Right lobe of liver (tissue), 6 donors: Measurements from ENCODE around the gene DNAJC27. TPM values are rescaled to one million over a fixed set of nuclear protein-coding genes. Genes with fewer than 3 reads are reported as not detected.

Experiments used
- ATAC-seq, 4 donors: fragments of 200-7000 bp; cut with Tn5 transposase; one replicate each; pipeline ENCODE4 v1.9.1; 2020; ENCODE audit warnings: mild to moderate bottlenecking in 4 of 4, moderate library complexity in 4 of 4
- DNase-seq, 3 donors: peaks; one replicate each; pipeline ENCODE4 v3.0.0-alpha.2; 2020
- H3K27ac ChIP-seq, 3 donors: fragments of 200-600 bp; one replicate each; pipeline ENCODE4 v1.8.0; 2022
- H3K27me3 ChIP-seq, 2 donors: fragments of 200-600 bp; one replicate each; pipeline ENCODE4 v1.8.0; 2022
- H3K36me3 ChIP-seq, 4 donors: fragments of 200-600 bp; sonication (generic) in 1 of 4; one replicate each; pipeline versions ENCODE4 v1.5.1 to v1.8.0; 2017 to 2022; ENCODE audit warnings: control low read depth in 1 of 4
- H3K4me1 ChIP-seq, 4 donors: fragments of 200-600 bp; sonication (generic) in 1 of 4; one replicate each; pipeline versions ENCODE4 v1.5.1 to v1.8.0; 2017 to 2022; ENCODE audit warnings: control low read depth in 1 of 4
- H3K4me3 ChIP-seq, 3 donors: fragments of 200-600 bp; one replicate each; pipeline ENCODE4 v1.8.0; 2022
- H3K9me3 ChIP-seq, 4 donors: fragments of 200-600 bp; sonication (generic) in 1 of 4; one replicate each; pipeline versions ENCODE4 v1.5.1 to v1.8.0; 2017 to 2022; ENCODE audit warnings: control low read depth in 1 of 4
- POLR2A ChIP-seq: fragments of 450-650 bp; IDR thresholded peaks from one replicate; pipeline ENCODE4 v1.6.1; 2017; ENCODE audit warnings: antibody characterized with exemption, mild to moderate bottlenecking
- WGBS: methylation state at CpG from one replicate; pipeline ENCODE4 v1.1.6; 2018; ENCODE audit warnings: low coverage, low lambda C conversion rate; ENCODE audit not compliant: insufficient coverage; ENCODE audit errors: missing lambda C conversion rate; 5-methylcytosine and 5-hydroxymethylcytosine counted together
- intact Hi-C, 2 donors: fragments of 100-400 bp; cut with DNase I; formaldehyde crosslinking; loops; one replicate each; pipeline versions ENCODE4 v1.11.2 to v1.14.1; 2022
- total RNA-seq, 6 experiments: library from RNA; depleted of rRNA in 2 of 6; stranded (reverse); fragments of >200 nt in 2 of 6; fragmentation: NEBNext Ultra II Directional in 3 of 6; extraction: Animal tissue kit (Norgen Biotek cat#: 25700) in 3 of 6; gene quantifications; one replicate each; pipeline versions ENCODE4 v1.1.0 to v1.2.4, GENCODE V29; 2016 to 2023
- TF ChIP-seq, protein P1 (sequence below), 4 donors: fragments of 200-600 bp in 3 of 4; fragments of 450-650 bp in 1 of 4; IDR thresholded peaks; one replicate each; pipeline versions ENCODE4 v1.5.1 to v1.8.0; 2016 to 2022; ENCODE audit warnings: antibody characterized with exemption in 4 of 4, mild to moderate bottlenecking in 2 of 4
- donor health status: DM: no; HTN: yes; CAD: no.
- donor health status: DM: no; HTN: no; CAD: no.
- donor health status: DM: no; HTN: no; CAD: no.
- donor health status: DM: no; HTN: yes; CAD: no.
- donor health status: DM: no; HTN: yes; CAD: no.

DNAJC27 gene
- total RNA-seq, 6 experiments from 2014 or later = 1.1 to 2.1 (median 1.7) TPM

DNA sequence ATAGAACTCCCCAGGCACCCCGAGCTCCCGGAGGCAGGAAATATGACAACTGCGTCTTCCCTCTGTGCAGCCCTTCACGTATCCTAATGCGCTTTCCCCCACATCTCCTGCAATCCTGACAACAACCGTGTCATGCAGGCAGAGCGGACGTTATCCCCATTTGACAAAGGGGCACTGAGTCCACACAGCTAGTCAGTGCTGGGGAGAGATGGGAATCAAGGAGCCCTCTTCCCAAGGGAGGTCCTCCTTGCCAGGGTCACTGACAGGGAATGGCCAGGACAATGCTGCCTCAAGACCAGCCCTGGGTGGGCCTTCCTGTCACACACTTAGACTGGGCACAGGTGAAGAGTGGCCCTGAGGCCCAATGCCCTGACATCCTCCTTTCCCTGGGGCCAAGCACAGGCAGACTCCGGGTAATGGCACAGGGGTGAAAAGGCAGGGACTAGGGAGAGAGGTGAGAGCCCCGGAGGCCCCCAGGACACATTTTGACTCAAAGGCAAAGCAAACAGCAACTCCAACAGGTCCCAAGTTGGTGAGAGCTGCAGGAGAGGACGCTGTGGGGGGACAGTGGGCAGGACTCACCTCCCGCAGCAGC, 53.9 kb downstream of the DNAJC27 start:
- intact Hi-C loops = no loop called here
- DNase-seq (no peak), ATAC-seq (no peak)
- no peak for TF ChIP-seq POLR2A
- TF ChIP-seq, protein P1, sequence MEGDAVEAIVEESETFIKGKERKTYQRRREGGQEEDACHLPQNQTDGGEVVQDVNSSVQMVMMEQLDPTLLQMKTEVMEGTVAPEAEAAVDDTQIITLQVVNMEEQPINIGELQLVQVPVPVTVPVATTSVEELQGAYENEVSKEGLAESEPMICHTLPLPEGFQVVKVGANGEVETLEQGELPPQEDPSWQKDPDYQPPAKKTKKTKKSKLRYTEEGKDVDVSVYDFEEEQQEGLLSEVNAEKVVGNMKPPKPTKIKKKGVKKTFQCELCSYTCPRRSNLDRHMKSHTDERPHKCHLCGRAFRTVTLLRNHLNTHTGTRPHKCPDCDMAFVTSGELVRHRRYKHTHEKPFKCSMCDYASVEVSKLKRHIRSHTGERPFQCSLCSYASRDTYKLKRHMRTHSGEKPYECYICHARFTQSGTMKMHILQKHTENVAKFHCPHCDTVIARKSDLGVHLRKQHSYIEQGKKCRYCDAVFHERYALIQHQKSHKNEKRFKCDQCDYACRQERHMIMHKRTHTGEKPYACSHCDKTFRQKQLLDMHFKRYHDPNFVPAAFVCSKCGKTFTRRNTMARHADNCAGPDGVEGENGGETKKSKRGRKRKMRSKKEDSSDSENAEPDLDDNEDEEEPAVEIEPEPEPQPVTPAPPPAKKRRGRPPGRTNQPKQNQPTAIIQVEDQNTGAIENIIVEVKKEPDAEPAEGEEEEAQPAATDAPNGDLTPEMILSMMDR (IDR thresholded peaks at IDR 0.05) = no peak
- H3K4me3 ChIP-seq = no peak overlapping the region
- 87% methylated on average over 6 of the region's 12 CpGs for WGBS
- H3K27me3 ChIP-seq = no peaks in the 10 kb centered on the region
- H3K36me3 ChIP-seq = no peaks in the 10 kb centered on the region
- H3K27ac ChIP-seq = no peak overlapping the region
- no peaks in the 10 kb centered on the region for H3K4me1 ChIP-seq
- H3K9me3 ChIP-seq = no peaks in the 10 kb centered on the region

DNA sequence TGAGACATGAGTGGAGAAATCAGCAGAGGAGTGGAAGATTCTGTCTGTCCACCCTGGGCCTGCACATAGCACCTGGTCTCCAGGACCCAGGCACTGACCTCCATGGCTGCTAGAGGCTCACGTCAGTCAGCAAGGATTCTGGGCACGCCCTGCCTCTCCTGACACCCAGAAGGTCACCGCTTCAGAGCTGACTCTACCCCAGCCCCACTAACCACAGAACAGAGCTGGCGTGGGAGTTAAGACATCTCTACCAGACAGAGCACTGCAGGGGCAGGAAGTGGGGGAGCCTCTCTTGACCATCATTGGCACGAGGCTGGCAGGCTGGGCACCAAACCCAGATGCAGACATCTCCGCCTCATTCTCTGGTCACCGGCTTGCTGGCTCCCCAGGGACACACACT, 54.7 kb downstream of the DNAJC27 start:
- intact Hi-C loops = no loop called here
- no peak for ATAC-seq
- no peak overlapping the region for H3K4me3 ChIP-seq

DNA sequence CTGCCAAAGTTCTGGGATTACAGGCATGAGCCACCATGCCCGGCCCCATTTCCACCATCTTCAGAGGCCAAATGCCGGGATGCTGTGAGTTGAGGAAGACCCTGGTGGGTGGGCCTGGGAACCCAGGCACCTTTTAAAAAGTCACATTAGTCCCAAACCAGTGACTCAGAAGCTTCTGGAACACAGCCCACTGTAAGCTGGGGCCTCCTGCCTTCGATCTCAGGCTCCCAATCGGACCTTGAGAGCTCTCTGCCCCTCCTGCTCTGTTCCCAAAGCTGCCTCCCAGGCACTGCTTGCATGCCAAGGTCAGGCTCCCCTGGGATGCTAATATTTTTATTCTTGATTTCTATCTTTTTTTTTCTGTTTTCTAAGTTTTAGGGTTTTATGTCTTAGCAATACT, 56.0 kb downstream of the DNAJC27 start:
- Histone ChIP-seq H3K27ac (no peak overlapping the region), H3K27me3 (no peaks in the 10 kb centered on the region), H3K4me1 (no peaks in the 10 kb centered on the region), H3K4me3 (no peak overlapping the region), H3K9me3 (no peaks in the 10 kb centered on the region), H3K36me3 (no peaks in the 10 kb centered on the region)
- 90% methylated on average over 3 of the region's 4 CpGs for WGBS
- no peak for TF ChIP-seq POLR2A
- TF ChIP-seq, protein P1 (IDR thresholded peaks at IDR 0.05) = no peak
- ATAC-seq (no peak), DNase-seq (no peak)
- intact Hi-C loops = no loop called here

More for the DNA sequence above, 54.7 kb downstream of the DNAJC27 start:
- Histone ChIP-seq H3K9me3 (no peaks in the 10 kb centered on the region), H3K36me3 (no peaks in the 10 kb centered on the region), H3K27me3 (no peaks in the 10 kb centered on the region), H3K27ac (no peak overlapping the region), H3K4me1 (no peaks in the 10 kb centered on the region)
- TF ChIP-seq, protein P1 (IDR thresholded peaks at IDR 0.05) = no peak
- no peak for TF ChIP-seq POLR2A
- DNase-seq = no peak
- 52% methylated on average over 3 of the region's 7 CpGs for WGBS

DNA sequence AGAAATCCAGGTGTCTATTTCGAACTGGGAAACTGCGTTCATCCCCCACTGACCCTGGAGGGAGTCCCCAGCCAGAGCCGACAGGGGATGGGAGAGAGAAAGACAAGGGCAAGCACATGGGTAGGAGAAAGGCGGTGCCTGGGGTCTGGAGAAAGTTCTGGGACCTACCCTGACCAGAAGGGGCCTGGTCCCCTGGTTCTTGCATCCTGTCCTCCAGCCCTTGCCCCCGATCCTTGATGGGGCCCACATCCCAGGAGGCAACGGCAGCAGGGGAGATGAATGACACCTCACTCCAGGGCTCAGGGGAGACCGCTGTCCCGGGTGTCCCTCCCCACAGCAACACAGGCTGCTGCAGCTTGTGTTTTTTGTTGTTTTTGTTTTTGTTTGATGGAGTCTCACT, 56.6 kb downstream of the DNAJC27 start:
- TF ChIP-seq POLR2A = no peak
- TF ChIP-seq, protein P1 (IDR thresholded peaks at IDR 0.05) = no peak
- H3K4me1 ChIP-seq = no peaks in the 10 kb centered on the region
- no peak overlapping the region for H3K27ac ChIP-seq
- no peaks in the 10 kb centered on the region for H3K36me3 ChIP-seq
- 20% methylated on average over 1 of the region's 8 CpGs for WGBS
- intact Hi-C loops = no loop called here
- DNase-seq = no peak
- no peaks in the 10 kb centered on the region for H3K27me3 ChIP-seq
- ATAC-seq = no peak
- no peaks in the 10 kb centered on the region for H3K9me3 ChIP-seq
- no peak overlapping the region for H3K4me3 ChIP-seq

DNA sequence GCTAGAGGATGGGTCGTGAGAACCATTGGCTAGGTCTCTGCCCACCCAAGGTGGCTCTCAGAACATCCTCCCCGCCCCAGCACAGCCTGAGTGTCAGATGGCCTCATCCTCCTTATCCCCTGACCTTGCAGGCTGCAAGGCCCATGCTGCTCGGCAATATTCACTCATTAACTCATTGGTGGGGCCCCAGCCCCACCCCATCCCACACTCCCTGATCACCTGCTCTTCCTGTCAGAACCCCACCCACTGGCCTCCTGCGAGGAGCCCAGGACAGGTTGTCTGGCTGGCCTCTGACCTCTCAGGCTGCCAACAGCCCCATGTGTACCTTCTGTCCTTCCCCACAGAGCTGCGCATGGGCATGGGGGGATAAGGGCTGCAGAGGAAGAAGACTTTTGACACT, 57.0 kb downstream of the DNAJC27 start:
- DNase-seq = no peak

More for the DNA sequence above, 57.0 kb downstream of the DNAJC27 start:
- H3K36me3 ChIP-seq = no peaks in the 10 kb centered on the region
- no peak overlapping the region for H3K27ac ChIP-seq
- TF ChIP-seq, protein P1 (IDR thresholded peaks at IDR 0.05) = no peak
- TF ChIP-seq POLR2A = no peak
- no peaks in the 10 kb centered on the region for H3K4me1 ChIP-seq
- 20% methylated on average over 1 of the region's 5 CpGs for WGBS
- no peak for ATAC-seq
- no peaks in the 10 kb centered on the region for H3K9me3 ChIP-seq
- intact Hi-C loops = no loop called here
- no peaks in the 10 kb centered on the region for H3K27me3 ChIP-seq
- no peak overlapping the region for H3K4me3 ChIP-seq
